ENCODE measurements around the gene ARHGEF17. TPM values are rescaled to one million over a fixed set of nuclear protein-coding genes. Genes with fewer than 3 reads are reported as not detected.
A peak's percentile ranks its signal among the peaks of the same experiment; 100 is the strongest.

Gene ARHGEF17
- polyA plus RNA-seq, 3 donors, result 0.16 to 1.2 (median 0.55) TPM

DNA sequence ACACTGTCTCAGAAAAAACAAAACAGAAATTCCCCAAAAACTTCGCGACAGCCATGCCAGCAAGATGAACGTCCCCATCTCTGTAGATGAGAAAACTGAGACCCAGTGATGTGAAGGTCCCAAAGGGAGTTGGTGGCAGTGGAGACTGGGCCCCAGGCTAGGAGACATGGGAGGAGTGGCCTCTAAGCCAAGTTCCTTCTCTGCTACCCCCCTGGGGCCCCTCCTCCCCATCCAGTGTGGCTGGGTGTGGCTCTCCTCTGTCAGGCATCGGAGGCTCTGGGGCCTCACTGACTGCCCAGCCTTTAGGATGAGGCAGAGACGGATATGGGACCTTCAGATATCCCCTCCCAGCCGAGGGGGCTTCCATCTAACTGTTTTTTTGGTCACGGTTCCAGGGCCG lies 77.9 kb downstream of the ARHGEF17 start:
- peak; percentile 68 to 83 (median 75) for DNase-seq

DNA sequence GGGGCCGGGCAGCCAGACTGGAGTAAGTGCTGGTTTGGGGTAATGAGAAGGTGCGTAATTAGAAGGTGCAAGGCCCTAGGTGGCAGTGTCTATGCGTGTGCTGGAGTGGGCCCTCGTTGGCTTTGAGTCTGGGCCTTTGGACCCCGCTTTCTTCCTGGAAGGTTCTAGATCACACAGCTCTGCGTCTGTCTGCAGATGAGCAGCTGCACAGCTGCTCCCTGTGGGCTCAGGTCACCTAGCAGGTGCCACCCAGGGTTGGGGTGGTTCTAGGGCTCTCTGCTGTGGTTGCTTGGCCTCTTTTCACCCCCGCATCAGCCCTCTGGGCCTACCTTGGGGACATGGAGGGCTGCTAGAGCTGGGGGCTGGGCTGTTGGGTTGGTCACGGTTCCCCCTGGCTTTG lies 78.5 kb downstream of the ARHGEF17 start:
- Histone ChIP-seq H3K79me2 (ENCODE audit: insufficient read depth, low read length) (peaks cover 99% of the 10 kb centered on the region), H3K36me3 (replicated peaks in 1 of 2; ENCODE audit: control insufficient read depth in 1 of 2, insufficient read depth in 2 of 2, low read length in 2 of 2) (peaks cover 29 to 31% of the 10 kb centered on the region in 2 donors), H3K4me2 (replicated peaks; ENCODE audit: extremely low read depth, low read length, poor library complexity, severe bottlenecking) (peak overlapping the region; percentile 83), H3K9me3 (replicated peaks in 1 of 2; ENCODE audit: control insufficient read depth in 1 of 2, insufficient read depth in 1 of 2, low read length in 2 of 2) (no peaks in the 10 kb centered on the region), H3K4me1 (ENCODE audit: control insufficient read depth in 1 of 2, insufficient read depth in 2 of 2, low read length in 2 of 2) (peaks cover 92 to 100% of the 10 kb centered on the region in 2 donors), H2AFZ (ENCODE audit: insufficient read depth, low read depth, low read length, poor library complexity, severe bottlenecking) (no peak overlapping the region), H3K27ac (ENCODE audit: low read depth in 1 of 2, low read length in 2 of 2) (peak overlapping the region; percentile 84 to 98), H4K20me1 (ENCODE audit: insufficient read depth, low read length) (peaks cover 99% of the 10 kb centered on the region), H3K27me3 (ENCODE audit: control insufficient read depth in 2 of 2, insufficient read depth in 2 of 2, low read length in 2 of 2) (no peaks in the 10 kb centered on the region), H3K9ac (ENCODE audit: insufficient read depth, low read length, poor library complexity, severe bottlenecking) (peak overlapping the region; percentile 70), H3K4me3 (replicated peaks in 1 of 3; ENCODE audit: low read depth in 2 of 3, low read length in 3 of 3) (peak overlapping the region; percentile 3 to 72 (median 38))
- H3K27ac Mint-ChIP-seq, result peak overlapping the region; percentile 95 to 99 (median 98)
- TF ChIP-seq, protein P1, sequence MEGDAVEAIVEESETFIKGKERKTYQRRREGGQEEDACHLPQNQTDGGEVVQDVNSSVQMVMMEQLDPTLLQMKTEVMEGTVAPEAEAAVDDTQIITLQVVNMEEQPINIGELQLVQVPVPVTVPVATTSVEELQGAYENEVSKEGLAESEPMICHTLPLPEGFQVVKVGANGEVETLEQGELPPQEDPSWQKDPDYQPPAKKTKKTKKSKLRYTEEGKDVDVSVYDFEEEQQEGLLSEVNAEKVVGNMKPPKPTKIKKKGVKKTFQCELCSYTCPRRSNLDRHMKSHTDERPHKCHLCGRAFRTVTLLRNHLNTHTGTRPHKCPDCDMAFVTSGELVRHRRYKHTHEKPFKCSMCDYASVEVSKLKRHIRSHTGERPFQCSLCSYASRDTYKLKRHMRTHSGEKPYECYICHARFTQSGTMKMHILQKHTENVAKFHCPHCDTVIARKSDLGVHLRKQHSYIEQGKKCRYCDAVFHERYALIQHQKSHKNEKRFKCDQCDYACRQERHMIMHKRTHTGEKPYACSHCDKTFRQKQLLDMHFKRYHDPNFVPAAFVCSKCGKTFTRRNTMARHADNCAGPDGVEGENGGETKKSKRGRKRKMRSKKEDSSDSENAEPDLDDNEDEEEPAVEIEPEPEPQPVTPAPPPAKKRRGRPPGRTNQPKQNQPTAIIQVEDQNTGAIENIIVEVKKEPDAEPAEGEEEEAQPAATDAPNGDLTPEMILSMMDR (IDR thresholded peaks at IDR 0.05), result no peak
- peaks cover 94% of the 10 kb centered on the region for H3K4me1 Mint-ChIP-seq
- H3K9me3 Mint-ChIP-seq, result no peaks in the 10 kb centered on the region
- WGBS (ENCODE audit: insufficient coverage), result 74% methylated on average over 6 of the region's 8 CpGs
- intact Hi-C loops (cut with micrococcal nuclease), result loop anchor here in 1 of 2 donors (5.0 kb wide), 1 partner anchor 79 kb away; the partner anchor contains the start of gene ARHGEF17
- peak overlapping the region; percentile 69 to 87 for H3K4me3 Mint-ChIP-seq
- H3K36me3 Mint-ChIP-seq, result peaks cover 57 to 75% of the 10 kb centered on the region in 2 donors
- no peak for DNase-seq
- H3K27me3 Mint-ChIP-seq (ENCODE audit: low read depth in 3 of 3), result no peaks in the 10 kb centered on the region

More for the DNA sequence above, 77.9 kb downstream of the ARHGEF17 start:
- peak overlapping the region; percentile 3 to 72 (median 38) for H3K4me3 ChIP-seq (replicated peaks in 1 of 3; ENCODE audit: low read depth in 2 of 3, low read length in 3 of 3)
- no peak overlapping the region for H2AFZ ChIP-seq (ENCODE audit: insufficient read depth, low read depth, low read length, poor library complexity, severe bottlenecking)
- H3K36me3 ChIP-seq (replicated peaks in 1 of 2; ENCODE audit: control insufficient read depth in 1 of 2, insufficient read depth in 2 of 2, low read length in 2 of 2), result peaks cover 24 to 25% of the 10 kb centered on the region in 2 donors
- H3K27me3 ChIP-seq (ENCODE audit: control insufficient read depth in 2 of 2, insufficient read depth in 2 of 2, low read length in 2 of 2), result no peaks in the 10 kb centered on the region
- Mint-ChIP-seq H3K27me3 (ENCODE audit: low read depth in 3 of 3) (no peaks in the 10 kb centered on the region), H3K9me3 (no peaks in the 10 kb centered on the region), H3K4me3 (peak overlapping the region; percentile 69 to 87), H3K36me3 (peaks cover 52 to 72% of the 10 kb centered on the region in 2 donors), H3K27ac (peak overlapping the region; percentile 95 to 99 (median 98)), H3K4me1 (peaks cover 95% of the 10 kb centered on the region)
- H3K4me2 ChIP-seq (replicated peaks; ENCODE audit: extremely low read depth, low read length, poor library complexity, severe bottlenecking), result peak overlapping the region; percentile 83
- intact Hi-C loops (cut with micrococcal nuclease), result loop anchor here in 1 of 2 donors (5.0 kb wide), 1 partner anchor 79 kb away; the partner anchor contains the start of gene ARHGEF17
- no peaks in the 10 kb centered on the region for H3K9me3 ChIP-seq (replicated peaks in 1 of 2; ENCODE audit: control insufficient read depth in 1 of 2, insufficient read depth in 1 of 2, low read length in 2 of 2)
- peak overlapping the region; percentile 84 to 98 for H3K27ac ChIP-seq (ENCODE audit: low read depth in 1 of 2, low read length in 2 of 2)
- H3K4me1 ChIP-seq (ENCODE audit: control insufficient read depth in 1 of 2, insufficient read depth in 2 of 2, low read length in 2 of 2), result peaks cover 98 to 100% of the 10 kb centered on the region in 2 donors
- H3K79me2 ChIP-seq (ENCODE audit: insufficient read depth, low read length), result peaks cover 99% of the 10 kb centered on the region
- peaks cover 99% of the 10 kb centered on the region for H4K20me1 ChIP-seq (ENCODE audit: insufficient read depth, low read length)
- H3K9ac ChIP-seq (ENCODE audit: insufficient read depth, low read length, poor library complexity, severe bottlenecking), result peak overlapping the region; percentile 70
- TF ChIP-seq, protein P1 (IDR thresholded peaks at IDR 0.05), result no peak
- WGBS (ENCODE audit: insufficient coverage), result 8% methylated on average over 5 of the region's 8 CpGs
